ENCODE data around the gene TSPAN14.

Gene TSPAN14

DNA sequence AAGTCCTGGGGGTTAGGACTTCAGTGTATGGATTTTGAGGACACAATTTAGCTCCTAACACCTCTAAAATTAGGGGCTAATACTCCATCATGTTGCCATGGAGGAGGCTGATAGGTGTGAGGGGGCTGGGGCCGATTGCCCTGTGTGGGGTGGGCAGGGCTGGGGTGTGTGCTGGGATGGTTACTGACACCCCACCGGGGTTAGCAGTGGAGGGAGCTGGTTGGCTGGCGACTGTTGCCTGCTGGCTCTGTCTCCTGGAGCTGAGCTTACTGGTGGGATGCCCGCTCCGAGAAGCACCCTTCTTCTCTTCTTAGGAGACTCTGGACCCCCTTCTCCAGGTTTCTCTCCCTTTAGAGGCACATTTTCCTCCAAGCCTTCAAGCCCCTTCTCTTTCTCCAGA lies 61.4 kb downstream of the TSPAN14 start:
- TF ChIP-seq, protein P1, sequence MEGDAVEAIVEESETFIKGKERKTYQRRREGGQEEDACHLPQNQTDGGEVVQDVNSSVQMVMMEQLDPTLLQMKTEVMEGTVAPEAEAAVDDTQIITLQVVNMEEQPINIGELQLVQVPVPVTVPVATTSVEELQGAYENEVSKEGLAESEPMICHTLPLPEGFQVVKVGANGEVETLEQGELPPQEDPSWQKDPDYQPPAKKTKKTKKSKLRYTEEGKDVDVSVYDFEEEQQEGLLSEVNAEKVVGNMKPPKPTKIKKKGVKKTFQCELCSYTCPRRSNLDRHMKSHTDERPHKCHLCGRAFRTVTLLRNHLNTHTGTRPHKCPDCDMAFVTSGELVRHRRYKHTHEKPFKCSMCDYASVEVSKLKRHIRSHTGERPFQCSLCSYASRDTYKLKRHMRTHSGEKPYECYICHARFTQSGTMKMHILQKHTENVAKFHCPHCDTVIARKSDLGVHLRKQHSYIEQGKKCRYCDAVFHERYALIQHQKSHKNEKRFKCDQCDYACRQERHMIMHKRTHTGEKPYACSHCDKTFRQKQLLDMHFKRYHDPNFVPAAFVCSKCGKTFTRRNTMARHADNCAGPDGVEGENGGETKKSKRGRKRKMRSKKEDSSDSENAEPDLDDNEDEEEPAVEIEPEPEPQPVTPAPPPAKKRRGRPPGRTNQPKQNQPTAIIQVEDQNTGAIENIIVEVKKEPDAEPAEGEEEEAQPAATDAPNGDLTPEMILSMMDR (IDR thresholded peaks at IDR 0.05) = no peak

DNA sequence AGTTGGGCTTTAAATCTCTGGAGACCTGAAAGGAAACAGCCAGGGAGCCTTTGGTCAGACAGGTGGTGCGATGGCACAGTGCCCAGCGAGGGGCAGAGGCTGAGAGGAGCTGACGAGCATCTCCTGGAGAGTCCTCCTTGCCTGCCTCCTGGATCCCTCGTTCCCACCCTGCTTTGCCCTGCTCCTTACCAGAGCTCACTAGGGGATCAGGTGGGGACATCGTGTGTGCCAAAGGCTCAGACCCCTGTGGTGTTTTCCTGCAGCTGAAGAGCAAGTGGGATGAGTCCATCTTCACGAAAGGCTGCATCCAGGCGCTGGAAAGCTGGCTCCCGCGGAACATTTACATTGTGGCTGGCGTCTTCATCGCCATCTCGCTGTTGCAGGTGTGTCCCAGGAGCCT lies 61.8 kb downstream of the TSPAN14 start:
- TF ChIP-seq, protein P1 (IDR thresholded peaks at IDR 0.05) = no peak

DNA sequence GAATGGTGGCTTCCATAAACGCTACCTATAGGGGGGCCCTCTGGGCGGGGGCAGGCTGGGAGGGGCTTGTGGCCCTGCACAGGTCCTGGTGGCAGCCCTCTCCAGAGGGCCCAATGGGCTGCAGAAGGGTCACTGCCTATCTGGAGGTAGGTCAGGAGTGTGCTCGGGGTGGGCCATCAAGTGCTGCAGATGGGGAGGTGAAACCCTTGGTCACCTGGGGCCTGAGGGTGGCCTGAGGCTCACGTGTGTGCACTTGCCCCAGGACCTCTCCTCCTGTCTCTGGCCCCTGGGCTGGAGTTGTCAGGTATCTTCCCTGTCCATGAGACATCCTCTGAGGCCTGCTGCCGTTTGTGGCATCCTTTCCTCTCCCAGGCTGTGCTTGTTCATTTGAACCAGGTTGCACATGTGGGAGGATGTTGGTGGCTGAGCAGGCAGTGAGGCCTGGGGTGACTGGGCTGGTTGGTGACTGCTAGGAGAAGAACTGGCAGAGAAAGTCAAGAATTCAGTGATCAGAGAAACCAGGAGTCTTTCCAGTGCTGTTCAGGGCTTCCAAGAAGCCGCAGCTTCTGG lies 62.5 kb downstream of the TSPAN14 start:
- TF ChIP-seq, protein P1 (IDR thresholded peaks at IDR 0.05) = no peak

DNA sequence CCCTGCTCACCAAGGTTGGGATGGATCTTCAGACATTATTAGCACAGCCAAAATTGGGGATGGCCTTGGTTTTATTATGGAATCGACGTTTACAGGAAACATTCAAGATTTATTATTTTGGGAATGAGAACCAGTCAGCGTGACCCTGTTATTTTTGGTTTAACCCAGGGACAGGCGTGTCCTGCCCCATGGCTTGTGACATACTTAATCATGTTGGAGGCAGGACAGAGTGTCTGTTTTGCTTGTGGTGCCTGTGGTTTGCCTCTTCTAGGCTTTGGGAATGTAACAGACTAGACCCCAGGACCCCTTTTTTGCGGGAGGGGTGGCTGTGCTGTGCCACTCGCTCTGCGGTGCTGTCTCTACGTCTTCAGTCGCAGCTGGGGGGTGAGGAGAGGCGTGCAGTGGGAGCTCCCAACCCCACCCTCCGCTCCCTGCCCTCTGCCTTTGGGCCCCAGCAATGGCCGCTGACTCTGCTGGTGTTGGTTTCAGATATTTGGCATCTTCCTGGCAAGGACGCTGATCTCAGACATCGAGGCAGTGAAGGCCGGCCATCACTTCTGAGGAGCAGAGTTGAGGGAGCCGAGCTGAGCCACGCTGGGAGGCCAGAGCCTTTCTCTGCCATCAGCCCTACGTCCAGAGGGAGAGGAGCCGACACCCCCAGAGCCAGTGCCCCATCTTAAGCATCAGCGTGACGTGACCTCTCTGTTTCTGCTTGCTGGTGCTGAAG lies 63.5 kb downstream of the TSPAN14 start:
- TF ChIP-seq, protein P1 (IDR thresholded peaks at IDR 0.05) = no peak

DNA sequence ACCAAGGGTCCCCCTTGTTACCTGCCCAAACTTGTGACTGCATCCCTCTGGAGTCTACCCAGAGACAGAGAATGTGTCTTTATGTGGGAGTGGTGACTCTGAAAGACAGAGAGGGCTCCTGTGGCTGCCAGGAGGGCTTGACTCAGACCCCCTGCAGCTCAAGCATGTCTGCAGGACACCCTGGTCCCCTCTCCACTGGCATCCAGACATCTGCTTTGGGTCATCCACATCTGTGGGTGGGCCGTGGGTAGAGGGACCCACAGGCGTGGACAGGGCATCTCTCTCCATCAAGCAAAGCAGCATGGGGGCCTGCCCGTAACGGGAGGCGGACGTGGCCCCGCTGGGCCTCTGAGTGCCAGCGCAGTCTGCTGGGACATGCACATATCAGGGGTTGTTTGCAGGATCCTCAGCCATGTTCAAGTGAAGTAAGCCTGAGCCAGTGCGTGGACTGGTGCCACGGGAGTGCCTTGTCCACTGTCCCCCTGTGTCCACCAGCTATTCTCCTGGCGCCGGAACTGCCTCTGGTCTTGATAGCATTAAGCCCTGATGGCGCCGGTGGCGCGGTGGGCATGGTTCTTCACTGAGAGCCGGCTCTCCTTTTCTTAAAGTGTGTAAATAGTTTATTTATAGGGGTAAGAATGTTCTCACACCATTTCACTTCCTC lies 64.2 kb downstream of the TSPAN14 start:
- TF ChIP-seq, protein P1 (IDR thresholded peaks at IDR 0.05) = no peak

DNA sequence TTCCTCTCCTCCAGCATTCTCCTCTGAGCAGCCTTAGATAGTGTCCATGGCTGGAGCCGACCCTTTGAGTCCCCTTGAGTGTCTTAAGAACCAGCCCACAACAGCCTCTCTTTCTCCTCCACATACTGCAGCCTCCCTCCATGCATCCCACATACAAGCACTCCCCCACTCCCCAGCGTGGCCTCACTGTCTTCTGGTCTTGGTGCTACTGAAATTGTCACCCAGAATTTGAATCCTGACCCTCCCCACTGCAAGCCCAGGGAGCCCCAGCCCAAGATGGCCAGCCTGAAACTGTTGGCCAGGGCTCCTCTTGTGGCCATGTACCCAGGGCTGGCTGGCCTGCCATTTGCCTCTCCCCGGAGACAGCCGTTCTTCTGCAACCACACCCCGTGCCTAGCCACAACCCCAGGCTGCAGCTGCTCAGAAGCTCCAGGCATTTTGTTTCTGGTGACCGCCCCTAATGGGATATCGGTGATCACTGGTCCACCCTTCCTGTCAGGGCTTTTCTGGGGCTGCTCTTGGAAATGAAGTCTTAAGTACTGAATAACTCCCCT lies 64.8 kb downstream of the TSPAN14 start:
- TF ChIP-seq, protein P1 (IDR thresholded peaks at IDR 0.05) = no peak

DNA sequence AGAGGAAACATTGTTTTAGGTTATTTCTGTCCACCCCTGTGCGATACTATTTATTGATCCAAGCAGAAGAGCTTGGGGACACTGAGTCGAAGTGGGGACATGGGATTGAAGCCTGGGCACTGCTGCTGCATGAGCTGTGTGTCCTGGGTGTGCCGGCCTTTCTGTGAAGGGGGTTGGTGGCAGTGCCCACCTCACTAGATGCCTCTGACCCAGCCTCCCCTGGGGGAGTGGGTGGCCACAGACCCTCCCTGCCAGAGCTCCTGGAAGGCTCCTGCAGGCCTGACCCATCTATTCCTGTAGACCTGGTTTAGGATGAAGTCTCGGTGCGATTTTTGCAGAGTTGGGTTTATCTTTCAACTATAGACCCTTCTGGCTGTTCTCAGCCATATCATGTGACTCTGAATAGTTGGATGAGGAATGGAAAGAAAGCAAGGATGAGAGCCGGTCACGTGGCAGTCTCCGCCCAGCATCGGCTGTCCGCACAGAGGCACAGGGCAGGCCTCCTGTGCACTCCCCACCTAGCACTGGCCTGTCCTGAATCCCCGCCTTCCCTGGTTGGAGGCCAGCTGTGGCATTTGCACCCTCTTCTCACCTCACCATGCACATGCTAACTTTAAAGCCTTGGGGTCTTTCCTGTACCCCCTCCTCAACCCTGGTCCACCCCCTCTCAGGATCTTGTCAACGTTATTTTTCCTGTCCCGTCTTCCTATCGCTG lies 66.0 kb downstream of the TSPAN14 start:
- TF ChIP-seq, protein P1 (IDR thresholded peaks at IDR 0.05) = no peak
